HepG2 (cell line): ENCODE results near the gene PPP1CA. TPM values are rescaled to one million over a fixed set of nuclear protein-coding genes. Genes with fewer than 3 reads are reported as not detected.

ENCODE experiments used
- ATF3 ChIP-seq: sonication (generic); formaldehyde crosslinking; IDR thresholded peaks from 2 replicates; pipeline ENCODE4 v1.4.0; 2020; ENCODE audit warnings: missing genetic modification reagents
- CHCHD3 ChIP-seq: sonication (generic); formaldehyde crosslinking; IDR thresholded peaks from 2 replicates; pipeline ENCODE4 v1.8.0; 2022; ENCODE audit warnings: mild to moderate bottlenecking, missing genetic modification reagents, moderate library complexity
- HMG20B ChIP-seq: conservative IDR thresholded peaks from 2 replicates; pipeline ENCODE4 v1.6.1; 2016; ENCODE audit warnings: missing genetic modification reagents, missing compliant biosample characterization
- HMGA1 ChIP-seq: sonication (generic); formaldehyde crosslinking; conservative IDR thresholded peaks from 2 replicates; pipeline ENCODE4 v1.4.0; 2020; ENCODE audit warnings: missing genetic modification reagents
- KDM3A ChIP-seq: IDR thresholded peaks from 2 replicates; pipeline ENCODE4 v1.6.1; 2018; ENCODE audit warnings: low read depth, missing compliant biosample characterization
- MBNL3 ChIP-seq: fragments of 250-450 bp; sonication (Bioruptor Pico); conservative IDR thresholded peaks from 2 replicates; pipeline ENCODE4 v1.8.0; 2022; ENCODE audit warnings: mild to moderate bottlenecking, inconsistent platforms
- NFYB ChIP-seq: sonication (generic); formaldehyde crosslinking; IDR thresholded peaks from 2 replicates; pipeline ENCODE4 v1.4.0; 2020; ENCODE audit warnings: missing genetic modification reagents
- NR2F2 ChIP-seq: IDR thresholded peaks from 2 replicates; pipeline ENCODE4 v1.6.1; 2012; ENCODE audit warnings: low read depth, inconsistent platforms, borderline replicate concordance
- RAD21 ChIP-seq: fragments of 450-650 bp; formaldehyde crosslinking; IDR thresholded peaks from 2 replicates; pipeline ENCODE4 v1.5.0; 2020; ENCODE audit warnings: mild to moderate bottlenecking
- SIX1 ChIP-seq: sonication (generic); formaldehyde crosslinking; IDR thresholded peaks from 2 replicates; pipeline ENCODE4 v1.4.0; 2020; ENCODE audit warnings: missing genetic modification reagents, borderline replicate concordance
- SP4 ChIP-seq: sonication (generic); formaldehyde crosslinking; IDR thresholded peaks from 2 replicates; pipeline ENCODE4 v1.8.1; 2023; ENCODE audit warnings: mild to moderate bottlenecking, missing genetic modification reagents
- ZBTB44 ChIP-seq: sonication (generic); formaldehyde crosslinking; IDR thresholded peaks from 2 replicates; pipeline ENCODE4 v1.4.0; 2020; ENCODE audit warnings: missing genetic modification reagents
- ZC3H4 ChIP-seq: sonication (generic); formaldehyde crosslinking; IDR thresholded peaks from 2 replicates; pipeline ENCODE4 v1.4.0; 2020; ENCODE audit warnings: missing genetic modification reagents, borderline replicate concordance
- ZFP41 ChIP-seq: sonication (generic); formaldehyde crosslinking; IDR thresholded peaks from 2 replicates; pipeline ENCODE4 v1.4.0; 2020; ENCODE audit warnings: mild to moderate bottlenecking, missing genetic modification reagents, borderline replicate concordance
- ZFP62 ChIP-seq: sonication (generic); formaldehyde crosslinking; IDR thresholded peaks from 2 replicates; pipeline ENCODE4 v1.4.0; 2020; ENCODE audit warnings: missing genetic modification reagents
- ZMYM4 ChIP-seq: sonication (generic); formaldehyde crosslinking; IDR thresholded peaks from 2 replicates; pipeline ENCODE4 v1.8.1; 2023; ENCODE audit warnings: mild to moderate bottlenecking, missing genetic modification reagents
- ZNF10 ChIP-seq: sonication (generic); formaldehyde crosslinking; IDR thresholded peaks from 2 replicates; pipeline ENCODE4 v1.4.0; 2020; ENCODE audit warnings: mild to moderate bottlenecking, low read depth, missing genetic modification reagents, borderline replicate concordance
- ZNF121 ChIP-seq: sonication (generic); formaldehyde crosslinking; IDR thresholded peaks from 2 replicates; pipeline ENCODE4 v1.5.0; 2020; ENCODE audit warnings: mild to moderate bottlenecking, missing genetic modification reagents
- ZNF17 ChIP-seq: sonication (generic); formaldehyde crosslinking; IDR thresholded peaks from 2 replicates; pipeline ENCODE4 v1.5.0; 2020; ENCODE audit warnings: mild to moderate bottlenecking, missing genetic modification reagents
- ZNF224 ChIP-seq: sonication (generic); formaldehyde crosslinking; IDR thresholded peaks from 2 replicates; pipeline ENCODE4 v1.5.0; 2020; ENCODE audit warnings: mild to moderate bottlenecking, missing genetic modification reagents
- ZNF30 ChIP-seq: sonication (generic); formaldehyde crosslinking; IDR thresholded peaks from 2 replicates; pipeline ENCODE4 v1.5.0; 2020; ENCODE audit warnings: mild to moderate bottlenecking, missing genetic modification reagents
- ZNF350 ChIP-seq: sonication (generic); formaldehyde crosslinking; IDR thresholded peaks from 2 replicates; pipeline ENCODE4 v1.4.0; 2020; ENCODE audit warnings: mild to moderate bottlenecking, low read depth, missing genetic modification reagents, borderline replicate concordance
- ZNF558 ChIP-seq: sonication (generic); formaldehyde crosslinking; IDR thresholded peaks from 2 replicates; pipeline ENCODE4 v1.9.0; 2022; ENCODE audit warnings: mild to moderate bottlenecking, missing genetic modification reagents, borderline replicate concordance
- ZNF564 ChIP-seq: sonication (generic); formaldehyde crosslinking; IDR thresholded peaks from 2 replicates; pipeline ENCODE4 v1.8.1; 2023; ENCODE audit warnings: mild to moderate bottlenecking, missing genetic modification reagents
- ZNF605 ChIP-seq: sonication (generic); formaldehyde crosslinking; IDR thresholded peaks from 2 replicates; pipeline ENCODE4 v1.8.0; 2022; ENCODE audit warnings: mild to moderate bottlenecking, missing genetic modification reagents
- polyA plus RNA-seq, 8 experiments: library from polyadenylated mRNA; depleted of rRNA in 3 of 8; stranded (reverse) in 7 of 8; unstranded in 1 of 8; fragments of >200 nt; fragmentation: Illumina TruSeq in 4 of 8; extraction: Trizol in 4 of 8; gene quantifications; 2 replicates each; pipeline versions ENCODE4 v1.2.1 to v1.2.3, GENCODE V29; 2011 to 2016; ENCODE audit warnings: low read depth in 4 of 8, missing spikeins in 1 of 8, mixed read lengths in 1 of 8; ENCODE audit not compliant: insufficient read depth in 1 of 8
- total RNA-seq, 5 experiments: library from RNA; depleted of rRNA; stranded (reverse); fragments of >200 nt; fragmentation: Illumina TruSeq; extraction: Trizol; gene quantifications; 2 replicates each; pipeline ENCODE4 v1.2.3, GENCODE V29; 2016; ENCODE audit warnings: low read depth in 1 of 5
- TF ChIP-seq, protein P1 (sequence below): IDR thresholded peaks from 2 replicates; pipeline ENCODE4 v1.6.1; 2012; ENCODE audit warnings: inconsistent platforms
- TF ChIP-seq, protein P2 (sequence below): sonication (generic); IDR thresholded peaks from 2 replicates; pipeline ENCODE4 v1.6.1; 2016; ENCODE audit warnings: low read depth, borderline replicate concordance

Gene PPP1CA
- total and polyA plus RNA-seq, 2 of the 13 experiments (the other 11 are each of a cell fraction or from before 2014, with no cell fraction given), result 149 to 170 TPM

DNA sequence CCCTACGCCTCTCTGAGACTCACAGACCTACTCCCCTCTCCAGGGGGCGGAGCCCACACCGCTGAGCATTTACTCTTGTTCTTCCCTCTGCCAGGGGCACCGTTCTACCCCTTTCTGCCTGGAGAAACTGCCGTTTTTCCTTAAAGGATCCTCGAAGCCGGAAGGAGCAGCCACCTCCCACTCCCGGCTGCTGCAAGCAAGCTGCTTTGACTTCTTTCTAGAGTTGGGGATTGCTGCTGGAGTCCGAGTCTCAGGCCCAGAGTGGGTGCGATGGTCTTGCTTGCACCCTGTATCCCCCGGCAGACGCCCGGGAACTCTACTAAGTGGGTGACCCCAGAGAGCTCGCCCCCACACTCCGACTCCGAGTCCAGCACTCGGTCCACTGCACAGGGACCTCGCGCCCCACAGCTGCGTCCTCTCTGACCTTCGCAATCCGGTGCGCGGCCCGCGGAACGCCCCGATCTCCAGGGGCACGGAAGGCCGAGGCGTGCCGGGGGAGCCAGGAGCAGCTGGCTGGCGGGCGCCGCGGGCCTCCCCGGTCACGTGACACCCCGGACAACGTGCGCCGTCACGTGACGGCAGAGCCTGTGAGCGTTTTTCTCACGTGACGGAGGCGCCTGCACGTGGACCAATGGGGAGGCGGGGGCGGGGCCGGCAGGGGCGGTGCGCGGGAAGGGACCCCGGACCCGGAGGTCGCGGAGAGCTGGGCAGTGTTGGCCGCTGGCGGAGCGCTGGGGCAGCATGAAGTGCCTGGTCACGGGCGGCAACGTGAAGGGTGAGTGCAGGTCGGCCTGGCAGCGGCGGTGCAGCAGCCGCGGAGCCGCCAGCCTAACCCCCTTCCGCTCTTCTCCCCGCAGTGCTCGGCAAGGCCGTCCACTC is 10.1 kb downstream of the PPP1CA start, which contains the start of gene RAD9A (continued):
- TF ChIP-seq ZFP62 (CRISPR knock-in tag) (no peak), ZNF10 (CRISPR knock-in tag) (no peak), HMG20B (CRISPR knock-in tag) (0 out of 2 replicates have a peak, but pooled peaks have one; percentile 32), ZNF564 (CRISPR knock-in tag) (peak; percentile 94), ZNF605 (peak; percentile 84), KDM3A (CRISPR knock-in tag) (0 out of 2 replicates have a peak, but pooled peaks have one; percentile 26), CHCHD3 (CRISPR knock-in tag) (peak; percentile 52; the same call in 1 of the 2 replicates), NR2F2 (no peak; the same call in 1 of the 2 replicates), ZNF558 (no peak), SIX1 (no peak), RAD21 (CRISPR knock-in tag) (0 out of 2 replicates have a peak, but pooled peaks have one; percentile 34), ZFP41 (CRISPR knock-in tag) (peak; percentile 68; the same call in 1 of the 2 replicates), ATF3 (peak; percentile 20; the same call in 1 of the 2 replicates), ZC3H4 (CRISPR knock-in tag) (no peak), ZBTB44 (CRISPR knock-in tag) (peak; percentile 45; the same call in 1 of the 2 replicates), ZNF121 (no peak), MBNL3 (0 out of 2 replicates have a peak, but pooled peaks have one; percentile 78), ZNF17 (CRISPR knock-in tag) (no peak), HMGA1 (CRISPR knock-in tag) (no peak), ZNF350 (CRISPR knock-in tag) (peak; percentile 65; the same call in 1 of the 2 replicates), ZMYM4 (CRISPR knock-in tag) (peak; percentile 82), ZNF224 (no peak; the same call in 1 of the 2 replicates), NFYB (CRISPR knock-in tag) (peak; percentile 92), SP4 (CRISPR knock-in tag) (peak; percentile 96), ZNF30 (0 out of 2 replicates have a peak, but pooled peaks have one; percentile 47)
- TF ChIP-seq, protein P1, sequence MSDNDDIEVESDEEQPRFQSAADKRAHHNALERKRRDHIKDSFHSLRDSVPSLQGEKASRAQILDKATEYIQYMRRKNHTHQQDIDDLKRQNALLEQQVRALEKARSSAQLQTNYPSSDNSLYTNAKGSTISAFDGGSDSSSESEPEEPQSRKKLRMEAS, result peak; percentile 99
- TF ChIP-seq, protein P2, sequence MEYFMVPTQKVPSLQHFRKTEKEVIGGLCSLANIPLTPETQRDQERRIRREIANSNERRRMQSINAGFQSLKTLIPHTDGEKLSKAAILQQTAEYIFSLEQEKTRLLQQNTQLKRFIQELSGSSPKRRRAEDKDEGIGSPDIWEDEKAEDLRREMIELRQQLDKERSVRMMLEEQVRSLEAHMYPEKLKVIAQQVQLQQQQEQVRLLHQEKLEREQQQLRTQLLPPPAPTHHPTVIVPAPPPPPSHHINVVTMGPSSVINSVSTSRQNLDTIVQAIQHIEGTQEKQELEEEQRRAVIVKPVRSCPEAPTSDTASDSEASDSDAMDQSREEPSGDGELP, result peak; percentile 92
